Panc1 (cell line): ENCODE data around the gene SALL3. TPM values are rescaled to one million over a fixed set of nuclear protein-coding genes. Genes with fewer than 3 reads are reported as not detected.

ENCODE experiments used
- ATAC-seq: fragments of 200-7000 bp; cut with Tn5 transposase; 2 replicates; pipeline ENCODE4 v1.9.1; 2020; ENCODE audit warnings: mild to moderate bottlenecking, moderate library complexity
- Bru-seq: library from RNA; stranded (reverse); fragments of 400-500 nt; gene quantifications from one replicate; lab custom pipeline; 2021; lab: Mats Ljungman, UMichigan
- BruChase-seq, 2 experiments: library from RNA; stranded (reverse); fragments of 400-500 nt; gene quantifications; one replicate each; lab custom pipeline; 2021; lab: Mats Ljungman, UMichigan
- BruUV-seq: library from RNA; stranded (reverse); fragments of 400-500 nt; replicated peaks from 2 replicates; lab custom pipeline; 2021; lab: Mats Ljungman, UMichigan
- CTCF ChIA-PET: fragments of 300-600 bp; sonication (Branson Sonifier 250); formaldehyde crosslinking; loops from one replicate; lab custom pipeline; 2022; ENCODE audit warnings: antibody characterized with exemption; lab: Charles Lee
- POLR2A ChIA-PET: fragments of 300-600 bp; sonication (Branson Sonifier 250); formaldehyde crosslinking; loops from one replicate; lab custom pipeline; 2022; ENCODE audit warnings: antibody characterized with exemption; lab: Charles Lee
- DNase-seq: peaks from one replicate; pipeline ENCODE4 v3.0.0-alpha.2; 2010; ENCODE audit warnings: low read depth, low spot score
- H3K27ac ChIP-seq: 2 replicates; pipeline ENCODE4 v1.5.1; 2011; ENCODE audit warnings: mild to moderate bottlenecking, low read length, inconsistent platforms
- H3K27me3 ChIP-seq: fragments of 200-500 bp; sonication (Bioruptor generic); 2 replicates; pipeline ENCODE4 v1.6.0; 2014; ENCODE audit warnings: low read length, inconsistent platforms; ENCODE audit not compliant: control insufficient read depth, insufficient read depth
- H3K36me3 ChIP-seq: fragments of 200-500 bp; sonication (Bioruptor generic); 2 replicates; pipeline ENCODE4 v1.5.1; 2014; ENCODE audit warnings: inconsistent platforms, mild to moderate bottlenecking, low read length, moderate library complexity; ENCODE audit not compliant: control insufficient read depth, insufficient read depth
- H3K4me1 ChIP-seq: 2 replicates; pipeline ENCODE4 v1.5.1; 2011; ENCODE audit warnings: inconsistent platforms, mild to moderate bottlenecking, low read length, moderate library complexity; ENCODE audit not compliant: control insufficient read depth, insufficient read depth
- H3K4me3 ChIP-seq, 2 experiments: 2 replicates each; pipeline ENCODE4 v1.5.1; 2011 to 2012; ENCODE audit warnings: low read depth in 2 of 2, low read length in 2 of 2, mild to moderate bottlenecking in 2 of 2, inconsistent platforms in 1 of 2, moderate library complexity in 1 of 2
- H3K9me3 ChIP-seq: fragments of 200-500 bp; sonication (Bioruptor generic); 2 replicates; pipeline ENCODE4 v1.5.1; 2014; ENCODE audit warnings: low read depth, mild to moderate bottlenecking, inconsistent platforms, low read length, moderate library complexity; ENCODE audit not compliant: control insufficient read depth, insufficient read depth
- CTCF ChIP-seq: fragments of 450-650 bp; IDR thresholded peaks from 2 replicates; pipeline ENCODE4 v1.5.1; 2017; ENCODE audit warnings: mild to moderate bottlenecking
- POLR2AphosphoS5 ChIP-seq: IDR thresholded peaks from 2 replicates; pipeline ENCODE4 v1.6.1; 2012; ENCODE audit warnings: mild to moderate bottlenecking, low read depth, low read length, moderate library complexity
- REST ChIP-seq, 2 experiments: IDR thresholded peaks; 2 replicates each; pipeline ENCODE4 v1.6.1; 2011 to 2012; ENCODE audit warnings: low read depth in 2 of 2, control low read depth in 1 of 2, low read length in 1 of 2, mild to moderate bottlenecking in 1 of 2, moderate library complexity in 1 of 2; ENCODE audit not compliant: insufficient read depth in 1 of 2
- SIN3A ChIP-seq: IDR thresholded peaks from 2 replicates; pipeline ENCODE4 v1.6.1; 2012; ENCODE audit warnings: low read depth, mild to moderate bottlenecking, low read length, moderate library complexity, borderline replicate concordance; ENCODE audit not compliant: insufficient read depth
- TCF7L2 ChIP-seq: IDR thresholded peaks from 2 replicates; pipeline ENCODE4 v1.6.1; 2011; ENCODE audit warnings: mild to moderate bottlenecking, low read depth, low read length, inconsistent platforms
- in situ Hi-C: cut with HindIII; loops from 2 replicates; pipeline ENCODE4 v1.10.0; 2016; ENCODE audit warnings: low sequenced_read_pairs, low pct_unique_long_range_greater_than_20kb
- intact Hi-C: fragments of 100-400 bp; cut with micrococcal nuclease; formaldehyde crosslinking; loops from one replicate; pipeline ENCODE4 v1.10.0; 2022; ENCODE audit not compliant: unreplicated experiment
- long read RNA-seq: library from polyadenylated mRNA; unstranded; transcript quantifications from one replicate; pipeline ENCODE4 v2.0.0, GENCODE V29; 2021; ENCODE audit not compliant: unreplicated experiment
- polyA plus RNA-seq: library from polyadenylated mRNA; unstranded; fragments of >200 nt; gene quantifications from one replicate; pipeline ENCODE4 v1.2.1, GENCODE V29; 2012; ENCODE audit warnings: missing spikeins; ENCODE audit not compliant: insufficient read length
- total RNA-seq: library from RNA; stranded (reverse); gene quantifications from one replicate; pipeline ENCODE4 v1.2.1, GENCODE V29; 2021; ENCODE audit not compliant: unreplicated experiment

Gene SALL3
- total RNA-seq (not detected), Bru-seq, nascent RNA (not detected), BruChase-seq, experiment 1, labeled RNA remaining after a 2-hour chase (not detected), BruChase-seq, experiment 2, labeled RNA remaining after a 6-hour chase (percentile 9 among the genes with signal in this experiment)
- polyA plus RNA-seq = not detected
- long read RNA-seq = 0 reads

DNA sequence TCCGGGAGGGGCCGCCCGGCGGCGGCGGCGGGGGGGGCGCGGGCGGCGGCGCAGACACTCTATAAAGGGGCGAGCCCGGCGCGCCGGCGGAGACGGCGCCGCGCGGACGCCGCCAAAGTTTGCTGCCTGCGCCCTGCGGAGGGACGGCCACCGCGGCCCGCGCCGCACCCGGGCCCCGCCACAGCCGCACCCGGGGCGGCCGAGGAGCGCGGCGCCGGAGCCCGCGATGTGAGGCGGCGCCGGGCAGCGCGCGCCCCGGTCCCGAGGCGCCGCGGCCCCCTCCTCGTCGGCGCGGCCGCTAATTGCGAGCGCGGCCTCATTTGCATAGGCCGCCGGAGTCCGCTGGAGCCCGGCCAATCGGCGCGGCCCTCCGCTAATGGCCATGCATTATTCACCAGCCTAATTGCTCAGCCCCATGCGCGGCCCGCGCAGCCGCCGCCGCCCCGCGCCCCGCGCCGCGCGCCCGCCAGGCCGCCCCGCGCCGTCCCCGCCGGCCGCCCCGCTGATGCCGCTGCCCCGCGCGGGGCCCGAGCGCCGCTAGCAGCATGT, at the start of gene SALL3:
TSS of gene SALL3 (plus strand) at position 89 of the 549 bp plus-strand sequence. CDS start at position 546, 457 bp downstream.
- peaks cover 22% of the 10 kb centered on the region for H3K27me3 ChIP-seq
- H3K9me3 ChIP-seq = no peaks in the 10 kb centered on the region
- TF ChIP-seq POLR2AphosphoS5 (no peak), SIN3A (no peak), TCF7L2 (no peak), REST (IDR thresholded peaks at IDR 0.05; ENCODE audit: insufficient read depth in 1 of 2, low read depth in 2 of 2, low read length in 1 of 2) (no peak), CTCF (no peak)
- POLR2A ChIA-PET = no interaction called here
- no peak within 1 kb of the TSS for H3K4me3 ChIP-seq
- H3K36me3 ChIP-seq = no peaks in the 10 kb centered on the region
- CTCF ChIA-PET = no interaction called here
- no peak for DNase-seq
- no peak within 1 kb of the TSS for H3K27ac ChIP-seq
- in situ Hi-C loops (no loop called here), intact Hi-C loops (loop anchor here (10.0 kb wide), 2 partner anchors 315 to 1065 kb away; no protein-coding TSS in a partner anchor)
- H3K4me1 ChIP-seq = no peaks in the 10 kb centered on the region; the same call in 1 of the 2 replicates
- no TSS peak for BruUV-seq
- no peak for ATAC-seq

DNA sequence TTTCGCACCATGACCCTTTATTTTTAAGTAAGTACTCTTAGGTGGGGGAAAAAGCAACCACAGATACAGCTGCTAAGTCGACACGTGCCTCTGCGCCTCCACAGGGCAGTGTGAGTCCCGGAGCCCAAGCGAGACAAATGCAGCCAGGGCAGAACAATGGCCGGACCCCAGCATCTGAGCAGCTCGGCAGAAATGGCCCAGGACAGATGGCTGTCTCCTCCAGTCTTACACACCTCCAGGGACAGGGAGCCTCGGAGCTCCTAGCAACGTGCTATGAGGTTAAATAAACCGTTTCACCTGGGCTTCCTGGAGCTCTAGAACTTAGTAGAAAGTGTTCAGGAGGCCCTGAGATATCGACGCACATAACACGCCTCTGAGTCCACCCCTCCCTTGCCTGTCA, 47.3 kb upstream of the SALL3 start:
- DNase-seq = no peak
- Histone ChIP-seq H3K27ac (no peak overlapping the region), H3K4me1 (no peaks in the 10 kb centered on the region; the same call in 1 of the 2 replicates), H3K4me3 (no peak overlapping the region), H3K9me3 (no peaks in the 10 kb centered on the region), H3K36me3 (no peaks in the 10 kb centered on the region), H3K27me3 (peaks cover 20% of the 10 kb centered on the region)
- no TSS peak for BruUV-seq
- intact Hi-C loops (no loop called here), in situ Hi-C loops (no loop called here)
- ATAC-seq = no peak; the same call in 1 of the 2 replicates
- ChIA-PET CTCF (no interaction called here), POLR2A (no interaction called here)
- TF ChIP-seq TCF7L2 (no peak), POLR2AphosphoS5 (no peak), CTCF (no peak)
